PC-9 (cell line): ENCODE results near the gene PCDHGC3. TPM values are rescaled to one million over a fixed set of nuclear protein-coding genes. Genes with fewer than 3 reads are reported as not detected.

Source experiments
- Bru-seq: library from RNA; stranded (reverse); fragments of 400-500 nt; gene quantifications from one replicate; lab custom pipeline; 2021; lab: Mats Ljungman, UMichigan
- BruChase-seq, 2 experiments: library from RNA; stranded (reverse); fragments of 400-500 nt; gene quantifications; one replicate each; lab custom pipeline; 2021; lab: Mats Ljungman, UMichigan
- BruUV-seq: library from RNA; stranded (reverse); fragments of 400-500 nt; replicated peaks from 2 replicates; lab custom pipeline; 2021; lab: Mats Ljungman, UMichigan
- CTCF ChIA-PET: fragments of 300-600 bp; sonication (Branson Sonifier 250); formaldehyde crosslinking; loops from one replicate; lab custom pipeline; 2022; ENCODE audit warnings: antibody characterized with exemption; lab: Charles Lee
- POLR2A ChIA-PET: fragments of 300-600 bp; sonication (Branson Sonifier 250); formaldehyde crosslinking; loops from one replicate; lab custom pipeline; 2022; ENCODE audit warnings: antibody characterized with exemption; ENCODE audit not compliant: unreplicated experiment; lab: Charles Lee
- DNase-seq, 2 experiments: peaks; one replicate each; pipeline versions ENCODE4 v3.0.0 to v3.0.0-alpha.2; 2015 to 2022; ENCODE audit warnings: mixed read lengths in 1 of 2
- H2AFZ ChIP-seq: fragments of 200-600 bp; sonication (generic); 2 replicates; pipeline ENCODE4 v1.8.1; 2017; ENCODE audit warnings: antibody characterized with exemption
- H3F3A ChIP-seq: fragments of 200-600 bp; sonication (generic); 2 replicates; pipeline ENCODE4 v1.8.1; 2017; ENCODE audit warnings: antibody characterized with exemption, mild to moderate bottlenecking, low read depth; ENCODE audit not compliant: insufficient read depth
- H3K27ac ChIP-seq: fragments of 200-600 bp; sonication (generic); 2 replicates; pipeline ENCODE4 v1.6.1; 2016; ENCODE audit warnings: mixed run types
- H3K27me3 ChIP-seq: fragments of 200-600 bp; sonication (generic); 2 replicates; pipeline ENCODE4 v1.6.1; 2016; ENCODE audit warnings: low read depth, mixed run types; ENCODE audit not compliant: insufficient read depth
- H3K36me3 ChIP-seq: fragments of 200-600 bp; sonication (generic); 2 replicates; pipeline ENCODE4 v1.6.1; 2016; ENCODE audit warnings: low read depth, mixed run types
- H3K4me1 ChIP-seq: fragments of 200-600 bp; sonication (generic); replicated peaks from 2 replicates; pipeline ENCODE4 v1.6.1; 2016; ENCODE audit warnings: mixed run types; ENCODE audit not compliant: insufficient read depth
- H3K4me2 ChIP-seq: fragments of 200-600 bp; sonication (generic); 2 replicates; pipeline ENCODE4 v1.6.1; 2017; ENCODE audit warnings: mixed run types
- H3K4me3 ChIP-seq: fragments of 200-600 bp; sonication (generic); 2 replicates; pipeline ENCODE4 v1.6.1; 2016; ENCODE audit warnings: mixed run types
- H3K79me2 ChIP-seq: fragments of 200-600 bp; sonication (generic); 2 replicates; pipeline ENCODE4 v1.6.1; 2017; ENCODE audit warnings: low read depth, mixed run types
- H3K9me2 ChIP-seq: fragments of 200-600 bp; sonication (generic); 2 replicates; pipeline ENCODE4 v1.8.1; 2017; ENCODE audit warnings: mild to moderate bottlenecking; ENCODE audit not compliant: insufficient read depth
- H3K9me3 ChIP-seq: fragments of 200-600 bp; sonication (generic); 2 replicates; pipeline ENCODE4 v1.8.1; 2016; ENCODE audit warnings: low read depth; ENCODE audit not compliant: insufficient read depth
- H4K20me1 ChIP-seq: fragments of 200-600 bp; sonication (generic); 2 replicates; pipeline ENCODE4 v1.8.1; 2017; ENCODE audit not compliant: insufficient read depth
- CTCF ChIP-seq: fragments of 200-600 bp; sonication (generic); conservative IDR thresholded peaks from 2 replicates; pipeline ENCODE4 v1.6.1; 2017; ENCODE audit warnings: mixed run types, antibody characterized with exemption, mild to moderate bottlenecking, moderate library complexity
- EZH2 ChIP-seq: fragments of 200-600 bp; sonication (generic); IDR thresholded peaks from 2 replicates; pipeline ENCODE4 v1.8.0; 2017; ENCODE audit warnings: antibody characterized with exemption, low read depth
- intact Hi-C: fragments of 100-400 bp; cut with micrococcal nuclease; formaldehyde crosslinking; loops from one replicate; pipeline ENCODE4 v1.10.0; 2022; ENCODE audit not compliant: unreplicated experiment
- long read RNA-seq: library from polyadenylated mRNA; stranded (forward); transcript quantifications from one replicate; pipeline ENCODE4 v2.0.0, GENCODE V29; 2022
- total RNA-seq: library from RNA; stranded (reverse); gene quantifications from 2 replicates; pipeline ENCODE4 v1.2.3, GENCODE V29; 2021

The PCDHGC3 gene
- total RNA-seq: 0.50 and 0.53 TPM in 2 replicates
- percentile 18 among the genes with signal in this experiment for Bru-seq, nascent RNA
- percentile 13 among the genes with signal in this experiment for BruChase-seq, experiment 1, labeled RNA remaining after a 2-hour chase
- BruChase-seq, experiment 2, labeled RNA remaining after a 6-hour chase: percentile 27 among the genes with signal in this experiment
- long read RNA-seq: 0 reads

- Histone ChIP-seq H3K9me3 (no peaks in the 10 kb centered on the region), H2AFZ (peak within 1 kb of the TSS; percentile 79), H3K27me3 (peaks cover 10% of the 10 kb centered on the region), H3K9me2 (no peaks in the 10 kb centered on the region), H3K79me2 (no peaks in the 10 kb centered on the region), H4K20me1 (no peaks in the 10 kb centered on the region), H3K4me3 (peak within 1 kb of the TSS; percentile 58), H3K4me2 (peak within 1 kb of the TSS; percentile 78), H3K27ac (no peak within 1 kb of the TSS), H3K4me1 (no peaks in the 10 kb centered on the region), H3F3A (no peaks in the 10 kb centered on the region), H3K36me3 (no peaks in the 10 kb centered on the region)
- peak; percentile 71 for DNase-seq
- TF ChIP-seq CTCF (peak; percentile 33; the same call in 1 of the 2 replicates), EZH2 (no peak)
- intact Hi-C loops: loop anchor here (5.0 kb wide), 1 partner anchor 47 kb away; no protein-coding TSS in a partner anchor
- POLR2A ChIA-PET: interaction anchor here (1.1 kb wide), 1 partner anchor 155 kb away, joined by 3 read pairs; the partner anchor contains the start of gene TAF7
- CTCF ChIA-PET: interaction anchor here (0.5 to 1.1 kb wide), 3 partner anchors 45 to 230 kb away, joined by 4 to 6 read pairs (median 5); partner anchors contain the start of gene PCDHGA12
- BruUV-seq: no TSS peak
Observed at GRCh38 chr5:141475625-141476131, at the start of gene PCDHGC3. Gene PCDHGC3, plus strand, starts transcription at chr5:141475966. Its CDS starts 151 bp downstream, at chr5:141476117.

- no peak for DNase-seq
- 0 out of 2 replicates have a peak, but pooled peaks cover 3% of the 10 kb centered on the region for H3K9me3 ChIP-seq
Observed at GRCh38 chr5:141427783-141428426, 47.9 kb upstream of the PCDHGC3 start.

More at GRCh38 chr5:141427783-141428426, 47.9 kb upstream of the PCDHGC3 start:
- H3K4me3 ChIP-seq: no peak overlapping the region
- no TSS peak for BruUV-seq
- CTCF ChIA-PET: no interaction called here
- H3K4me1 ChIP-seq: no peaks in the 10 kb centered on the region
- H3K4me2 ChIP-seq: no peak overlapping the region
- POLR2A ChIA-PET: no interaction called here
- intact Hi-C loops: no loop called here
- TF ChIP-seq EZH2: no peak
- TF ChIP-seq CTCF: no peak
- H2AFZ ChIP-seq: no peak overlapping the region
- H4K20me1 ChIP-seq: no peaks in the 10 kb centered on the region
- H3K27me3 ChIP-seq: peaks cover 32% of the 10 kb centered on the region
- no peaks in the 10 kb centered on the region for H3F3A ChIP-seq
- no peak overlapping the region for H3K27ac ChIP-seq
- H3K79me2 ChIP-seq: no peaks in the 10 kb centered on the region
- no peaks in the 10 kb centered on the region for H3K9me2 ChIP-seq
- no peaks in the 10 kb centered on the region for H3K36me3 ChIP-seq
